ENCODE data around the gene SUMF1. TPM values are rescaled to one million over a fixed set of nuclear protein-coding genes. Genes with fewer than 3 reads are reported as not detected.
A peak's percentile ranks its signal among the peaks of the same experiment; 100 is the strongest.
"Not testable (repeated sequence)": the region's sequence is repeated elsewhere in the genome, so short reads cannot be mapped to it uniquely, and the experiment has no call there.

Gene SUMF1
- polyA plus RNA-seq, 3 donors: 25.7 to 80.4 (median 74.2) TPM

- H4K20me1 ChIP-seq (ENCODE audit: insufficient read depth, low read length): peaks cover 7% of the 10 kb centered on the region
- H3K9me3 Mint-ChIP-seq: peaks cover 0 to 2% (median 0%) of the 10 kb centered on the region in 7 donors
- H3K9ac ChIP-seq (ENCODE audit: insufficient read depth, low read length, poor library complexity, severe bottlenecking): no peak overlapping the region
- H3K36me3 ChIP-seq (replicated peaks in 1 of 2; ENCODE audit: control insufficient read depth in 1 of 2, insufficient read depth in 2 of 2, low read length in 2 of 2): no peaks in the 10 kb centered on the region
- H3K4me1 ChIP-seq (ENCODE audit: control insufficient read depth in 1 of 2, insufficient read depth in 2 of 2, low read length in 2 of 2): peaks cover 18 to 27% of the 10 kb centered on the region in 2 donors
- peaks cover 34% of the 10 kb centered on the region for H3K4me1 Mint-ChIP-seq
- no peaks in the 10 kb centered on the region for H3K27me3 ChIP-seq (ENCODE audit: control insufficient read depth in 2 of 2, insufficient read depth in 2 of 2, low read length in 2 of 2)
- no peak for TF ChIP-seq CTCF (IDR thresholded peaks at IDR 0.05)
- peak overlapping the region in 1 of 7 donors; percentile 30 for H3K27ac Mint-ChIP-seq
- H3K36me3 Mint-ChIP-seq: peaks cover 11 to 13% of the 10 kb centered on the region in 2 donors
- H3K27me3 Mint-ChIP-seq (ENCODE audit: low read depth in 3 of 3): peaks cover 0 to 2% (median 0%) of the 10 kb centered on the region in 3 donors
- 90% methylated on average over 3 of the region's 4 CpGs for WGBS (ENCODE audit: insufficient coverage)
- H2AFZ ChIP-seq (ENCODE audit: insufficient read depth, low read depth, low read length, poor library complexity, severe bottlenecking): no peak overlapping the region
- no peak overlapping the region for H3K4me2 ChIP-seq (replicated peaks; ENCODE audit: extremely low read depth, low read length, poor library complexity, severe bottlenecking)
- no peak overlapping the region for H3K27ac ChIP-seq (ENCODE audit: low read depth in 1 of 2, low read length in 2 of 2)
- no peak overlapping the region for H3K4me3 Mint-ChIP-seq
- no peaks in the 10 kb centered on the region for H3K9me3 ChIP-seq (replicated peaks in 1 of 2; ENCODE audit: control insufficient read depth in 1 of 2, insufficient read depth in 1 of 2, low read length in 2 of 2)
- no peak for DNase-seq
- no peak overlapping the region for H3K4me3 ChIP-seq (replicated peaks in 1 of 3; ENCODE audit: low read depth in 2 of 3, low read length in 3 of 3)
- intact Hi-C loops (cut with micrococcal nuclease): loop anchor here in 1 of 2 donors (10.0 kb wide), 1 partner anchor 54 kb away; no protein-coding TSS in a partner anchor
- H3K79me2 ChIP-seq (ENCODE audit: insufficient read depth, low read length): peaks cover 75% of the 10 kb centered on the region
These were observed 6.7 kb downstream of the SUMF1 start for GRCh38 chr3:4460334-4460733.

DNA sequence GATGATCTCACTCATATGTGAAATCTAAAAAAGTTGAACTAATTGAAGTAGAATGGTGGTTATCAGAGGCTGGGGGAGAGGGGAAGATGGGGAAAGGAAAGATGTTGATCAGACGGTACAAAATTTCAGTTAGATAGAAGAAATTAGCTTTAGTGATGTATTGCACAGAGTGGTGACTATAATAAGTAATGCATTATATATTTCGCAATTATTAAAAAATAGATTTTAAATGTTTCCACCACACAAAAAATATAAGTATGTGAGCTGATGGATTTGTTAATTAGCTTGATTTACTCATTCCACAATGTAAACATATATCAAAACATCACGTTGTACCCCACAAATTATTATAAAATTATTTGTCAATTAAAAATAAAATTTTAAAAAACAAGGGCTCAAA lies 8.1 kb downstream of the SUMF1 start:
- Mint-ChIP-seq H3K4me3 (no peak overlapping the region), H3K9me3 (peaks cover 0 to 2% (median 0%) of the 10 kb centered on the region in 7 donors), H3K36me3 (peaks cover 7 to 10% of the 10 kb centered on the region in 2 donors), H3K27me3 (ENCODE audit: low read depth in 3 of 3) (peaks cover 0 to 2% (median 0%) of the 10 kb centered on the region in 3 donors), H3K27ac (peak overlapping the region in 2 of 7 donors; percentile 23 to 54), H3K4me1 (peaks cover 33% of the 10 kb centered on the region)
- Histone ChIP-seq H3K4me1 (ENCODE audit: control insufficient read depth in 1 of 2, insufficient read depth in 2 of 2, low read length in 2 of 2) (peaks cover 18 to 27% of the 10 kb centered on the region in 2 donors), H3K27me3 (ENCODE audit: control insufficient read depth in 2 of 2, insufficient read depth in 2 of 2, low read length in 2 of 2) (no peaks in the 10 kb centered on the region), H3K9me3 (replicated peaks in 1 of 2; ENCODE audit: control insufficient read depth in 1 of 2, insufficient read depth in 1 of 2, low read length in 2 of 2) (no peaks in the 10 kb centered on the region), H3K4me2 (replicated peaks; ENCODE audit: extremely low read depth, low read length, poor library complexity, severe bottlenecking) (no peak overlapping the region), H3K27ac (ENCODE audit: low read depth in 1 of 2, low read length in 2 of 2) (no peak overlapping the region), H3K9ac (ENCODE audit: insufficient read depth, low read length, poor library complexity, severe bottlenecking) (no peak overlapping the region), H4K20me1 (ENCODE audit: insufficient read depth, low read length) (peaks cover 7% of the 10 kb centered on the region), H2AFZ (ENCODE audit: insufficient read depth, low read depth, low read length, poor library complexity, severe bottlenecking) (no peak overlapping the region), H3K36me3 (replicated peaks in 1 of 2; ENCODE audit: control insufficient read depth in 1 of 2, insufficient read depth in 2 of 2, low read length in 2 of 2) (no peaks in the 10 kb centered on the region), H3K4me3 (replicated peaks in 1 of 3; ENCODE audit: low read depth in 2 of 3, low read length in 3 of 3) (no peak overlapping the region), H3K79me2 (ENCODE audit: insufficient read depth, low read length) (peaks cover 75% of the 10 kb centered on the region)
- TF ChIP-seq CTCF (IDR thresholded peaks at IDR 0.05): no peak
- WGBS (ENCODE audit: insufficient coverage): no CpG with 5 or more reads among the region's 3 CpGs
- intact Hi-C loops (cut with micrococcal nuclease): no loop called here
- no peak for DNase-seq

DNA sequence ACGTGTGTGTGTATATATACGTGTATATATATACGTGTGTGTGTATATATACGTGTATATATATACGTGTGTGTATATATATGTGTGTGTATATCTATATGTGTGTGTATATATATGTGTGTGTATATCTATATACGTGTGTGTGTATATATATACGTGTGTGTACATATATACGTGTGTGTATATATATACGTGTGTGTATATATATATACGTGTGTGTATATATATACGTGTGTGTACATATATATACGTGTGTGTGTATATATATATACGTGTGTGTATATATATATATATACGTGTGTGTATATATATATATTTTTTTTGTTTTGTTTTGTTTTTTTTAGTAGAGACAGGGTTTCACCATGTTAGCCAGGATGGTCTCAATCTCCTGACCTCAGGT lies 10.3 kb downstream of the SUMF1 start:
- H3K36me3 ChIP-seq (replicated peaks in 1 of 2; ENCODE audit: control insufficient read depth in 1 of 2, insufficient read depth in 2 of 2, low read length in 2 of 2): peaks cover 0 to 10% of the 10 kb centered on the region in 2 donors
- H3K9me3 ChIP-seq (replicated peaks in 1 of 2; ENCODE audit: control insufficient read depth in 1 of 2, insufficient read depth in 1 of 2, low read length in 2 of 2); H3K4me3 Mint-ChIP-seq; H3K27me3 ChIP-seq (ENCODE audit: control insufficient read depth in 2 of 2, insufficient read depth in 2 of 2, low read length in 2 of 2); H3K4me3 ChIP-seq (replicated peaks in 1 of 3; ENCODE audit: low read depth in 2 of 3, low read length in 3 of 3); H3K9me3 Mint-ChIP-seq; DNase-seq; H2AFZ ChIP-seq (ENCODE audit: insufficient read depth, low read depth, low read length, poor library complexity, severe bottlenecking); H3K27ac Mint-ChIP-seq; H3K4me2 ChIP-seq (replicated peaks; ENCODE audit: extremely low read depth, low read length, poor library complexity, severe bottlenecking); H3K4me1 ChIP-seq (ENCODE audit: control insufficient read depth in 1 of 2, insufficient read depth in 2 of 2, low read length in 2 of 2); H3K27ac ChIP-seq (ENCODE audit: low read depth in 1 of 2, low read length in 2 of 2); intact Hi-C loops (cut with micrococcal nuclease); H3K9ac ChIP-seq (ENCODE audit: insufficient read depth, low read length, poor library complexity, severe bottlenecking); H3K27me3 Mint-ChIP-seq (ENCODE audit: low read depth in 3 of 3); H4K20me1 ChIP-seq (ENCODE audit: insufficient read depth, low read length): not testable (repeated sequence)
- Mint-ChIP-seq H3K36me3 (peaks cover 12% of the 10 kb centered on the region in 2 donors), H3K4me1 (peaks cover 17% of the 10 kb centered on the region)
- H3K79me2 ChIP-seq (ENCODE audit: insufficient read depth, low read length): peaks cover 67% of the 10 kb centered on the region
- WGBS (ENCODE audit: insufficient coverage): no CpG with 5 or more reads among the region's 14 CpGs
